ENCODE measurements around the gene OR10A3. TPM values are rescaled to one million over a fixed set of nuclear protein-coding genes. Genes with fewer than 3 reads are reported as not detected.
"Not testable (repeated sequence)": the region's sequence is repeated elsewhere in the genome, so short reads cannot be mapped to it uniquely, and the experiment has no call there.

Gene OR10A3
- polyA plus RNA-seq = 0.04 to 0.40 TPM (median 0.07 TPM) in 3 replicates
- 0.22 TPM for polyA plus RNA-seq (2011; ENCODE audit: low read depth)
- 0.06 TPM in 1 of 2 replicates, not detected in the other for polyA plus RNA-seq (2011; cell fraction: cytosol; rRNA removed)
- polyA plus RNA-seq (2011; cell fraction: nucleus; rRNA removed) = 1.1 and 1.4 TPM in 2 replicates
- polyA plus RNA-seq (2012; ENCODE audit: low replicate concordance) = 0.16 and 1.3 TPM in 2 replicates
- 1.2 to 1.4 TPM in 2 of 3 replicates, not detected in the other for polyA minus RNA-seq
- not detected for polyA minus RNA-seq (2011; cell fraction: cytosol; rRNA and poly(A)+ RNA removed)
- 1.0 TPM in 1 of 2 replicates, not detected in the other for polyA minus RNA-seq (2011; cell fraction: nucleus; rRNA and poly(A)+ RNA removed)

- H3K27me3 ChIP-seq (ENCODE audit: control insufficient read depth, extremely low read depth, insufficient read depth, low read length) = no peaks in the 10 kb centered on the region
- no peaks in the 10 kb centered on the region for H3K36me3 ChIP-seq (ENCODE audit: control insufficient read depth in 2 of 2, extremely low read depth in 1 of 2, insufficient read depth in 2 of 2, low read length in 2 of 2)
- no peaks in the 10 kb centered on the region for H3K9me1 ChIP-seq (ENCODE audit: control insufficient read depth, extremely low read depth, insufficient read depth, low read length)
- H3K9me3 ChIP-seq (ENCODE audit: control insufficient read depth, low read depth, low read length) = peaks cover 2% of the 10 kb centered on the region
- no peaks in the 10 kb centered on the region for H4K20me1 ChIP-seq (ENCODE audit: control insufficient read depth, extremely low read depth, insufficient read depth, low read length)
- H3K9ac ChIP-seq (ENCODE audit: control insufficient read depth, extremely low read depth, insufficient read depth, low read length) = no peak within 1 kb of the TSS
- no peak within 1 kb of the TSS for H3K27ac ChIP-seq (ENCODE audit: control insufficient read depth, insufficient read depth, low read length)
- H2AFZ ChIP-seq (ENCODE audit: control insufficient read depth, low read length) = no peak within 1 kb of the TSS
- no peak within 1 kb of the TSS for H3K4me3 ChIP-seq (ENCODE audit: control insufficient read depth in 2 of 3, extremely low read depth in 1 of 3, insufficient read depth in 2 of 3, low read depth in 1 of 3, low read length in 3 of 3)
- DNase-seq (ENCODE audit: low read depth, low spot score) (no peak), FAIRE-seq (no peak)
- no peak for TF ChIP-seq EZH2 (IDR thresholded peaks at IDR 0.05; ENCODE audit: low read length)
- no peak for TF ChIP-seq CTCF (optimal IDR thresholded peaks at IDR 0.05 in 1 of 3, IDR thresholded peaks at IDR 0.05 in 1 of 3, conservative IDR thresholded peaks at IDR 0.05 in 1 of 3; ENCODE audit: extremely low read depth in 1 of 3, insufficient read depth in 2 of 3, low read length in 3 of 3)
- H3K4me1 ChIP-seq (ENCODE audit: control insufficient read depth, extremely low read depth, insufficient read depth, low read length) = peaks cover 2% of the 10 kb centered on the region
- H3K4me2 ChIP-seq (ENCODE audit: control insufficient read depth, extremely low read depth, insufficient read depth, low read depth, low read length) = no peak within 1 kb of the TSS
- no peaks in the 10 kb centered on the region for H3K79me2 ChIP-seq (ENCODE audit: control insufficient read depth, insufficient read depth, low read length)
- dilution Hi-C loops (cut with MboI; ENCODE audit: extremely low pct_ligation_motif_present, low sequenced_read_pairs) = no loop called here
These were observed at the start of gene OR10A3 for GRCh38 chr11:7941608-7942007. Gene OR10A3, minus strand, starts transcription at chr11:7941708. Its CDS starts 2,188 bp downstream, at chr11:7939520.

GRCh38 chr11:7987560-7987883 is 46.0 kb upstream of the OR10A3 start:
- H3K9me1 ChIP-seq (ENCODE audit: control insufficient read depth, extremely low read depth, insufficient read depth, low read length); H3K27me3 ChIP-seq (ENCODE audit: control insufficient read depth, extremely low read depth, insufficient read depth, low read length); DNase-seq (ENCODE audit: low read depth, low spot score); H3K9me3 ChIP-seq (ENCODE audit: control insufficient read depth, low read depth, low read length); H2AFZ ChIP-seq (ENCODE audit: control insufficient read depth, low read length); dilution Hi-C loops (cut with MboI; ENCODE audit: extremely low pct_ligation_motif_present, low sequenced_read_pairs); FAIRE-seq; H4K20me1 ChIP-seq (ENCODE audit: control insufficient read depth, extremely low read depth, insufficient read depth, low read length): not testable (repeated sequence)
- peak overlapping the region; percentile 94 for H3K4me2 ChIP-seq (ENCODE audit: control insufficient read depth, extremely low read depth, insufficient read depth, low read depth, low read length)
- peaks cover 20% of the 10 kb centered on the region for H3K4me1 ChIP-seq (ENCODE audit: control insufficient read depth, extremely low read depth, insufficient read depth, low read length)
- peak overlapping the region; percentile 78 for H3K27ac ChIP-seq (ENCODE audit: control insufficient read depth, insufficient read depth, low read length)
- H3K4me3 ChIP-seq (ENCODE audit: control insufficient read depth in 2 of 3, extremely low read depth in 1 of 3, insufficient read depth in 2 of 3, low read depth in 1 of 3, low read length in 3 of 3) = peak overlapping the region; percentile 74 to 99 (median 94)
- H3K9ac ChIP-seq (ENCODE audit: control insufficient read depth, extremely low read depth, insufficient read depth, low read length) = peak overlapping the region; percentile 90
- peaks cover 44% of the 10 kb centered on the region for H3K79me2 ChIP-seq (ENCODE audit: control insufficient read depth, insufficient read depth, low read length)
- peaks cover 8 to 15% of the 10 kb centered on the region in 2 experiments for H3K36me3 ChIP-seq (ENCODE audit: control insufficient read depth in 2 of 2, extremely low read depth in 1 of 2, insufficient read depth in 2 of 2, low read length in 2 of 2)
